Panc1 (cell line): ENCODE measurements around the gene P2RY10. TPM values are rescaled to one million over a fixed set of nuclear protein-coding genes. Genes with fewer than 3 reads are reported as not detected.

Experiments used
- ATAC-seq: fragments of 200-7000 bp; cut with Tn5 transposase; 2 replicates; pipeline ENCODE4 v1.9.1; 2020; ENCODE audit warnings: mild to moderate bottlenecking, moderate library complexity
- BruUV-seq: library from RNA; stranded (reverse); fragments of 400-500 nt; replicated peaks from 2 replicates; lab custom pipeline; 2021; lab: Mats Ljungman, UMichigan
- CTCF ChIA-PET: fragments of 300-600 bp; sonication (Branson Sonifier 250); formaldehyde crosslinking; loops from one replicate; lab custom pipeline; 2022; ENCODE audit warnings: antibody characterized with exemption; lab: Charles Lee
- POLR2A ChIA-PET: fragments of 300-600 bp; sonication (Branson Sonifier 250); formaldehyde crosslinking; loops from one replicate; lab custom pipeline; 2022; ENCODE audit warnings: antibody characterized with exemption; lab: Charles Lee
- DNase-seq: peaks from one replicate; pipeline ENCODE4 v3.0.0-alpha.2; 2010; ENCODE audit warnings: low read depth, low spot score
- H3K27ac ChIP-seq: 2 replicates; pipeline ENCODE4 v1.5.1; 2011; ENCODE audit warnings: mild to moderate bottlenecking, low read length, inconsistent platforms
- H3K27me3 ChIP-seq: fragments of 200-500 bp; sonication (Bioruptor generic); 2 replicates; pipeline ENCODE4 v1.6.0; 2014; ENCODE audit warnings: low read length, inconsistent platforms; ENCODE audit not compliant: control insufficient read depth, insufficient read depth
- H3K36me3 ChIP-seq: fragments of 200-500 bp; sonication (Bioruptor generic); 2 replicates; pipeline ENCODE4 v1.5.1; 2014; ENCODE audit warnings: inconsistent platforms, mild to moderate bottlenecking, low read length, moderate library complexity; ENCODE audit not compliant: control insufficient read depth, insufficient read depth
- H3K4me1 ChIP-seq: 2 replicates; pipeline ENCODE4 v1.5.1; 2011; ENCODE audit warnings: inconsistent platforms, mild to moderate bottlenecking, low read length, moderate library complexity; ENCODE audit not compliant: control insufficient read depth, insufficient read depth
- H3K4me3 ChIP-seq, 2 experiments: 2 replicates each; pipeline ENCODE4 v1.5.1; 2011 to 2012; ENCODE audit warnings: low read depth in 2 of 2, low read length in 2 of 2, mild to moderate bottlenecking in 2 of 2, inconsistent platforms in 1 of 2, moderate library complexity in 1 of 2
- H3K9me3 ChIP-seq: fragments of 200-500 bp; sonication (Bioruptor generic); 2 replicates; pipeline ENCODE4 v1.5.1; 2014; ENCODE audit warnings: low read depth, mild to moderate bottlenecking, inconsistent platforms, low read length, moderate library complexity; ENCODE audit not compliant: control insufficient read depth, insufficient read depth
- CTCF ChIP-seq: fragments of 450-650 bp; IDR thresholded peaks from 2 replicates; pipeline ENCODE4 v1.5.1; 2017; ENCODE audit warnings: mild to moderate bottlenecking
- POLR2AphosphoS5 ChIP-seq: IDR thresholded peaks from 2 replicates; pipeline ENCODE4 v1.6.1; 2012; ENCODE audit warnings: mild to moderate bottlenecking, low read depth, low read length, moderate library complexity
- REST ChIP-seq, 2 experiments: IDR thresholded peaks; 2 replicates each; pipeline ENCODE4 v1.6.1; 2011 to 2012; ENCODE audit warnings: low read depth in 2 of 2, control low read depth in 1 of 2, low read length in 1 of 2, mild to moderate bottlenecking in 1 of 2, moderate library complexity in 1 of 2; ENCODE audit not compliant: insufficient read depth in 1 of 2
- SIN3A ChIP-seq: IDR thresholded peaks from 2 replicates; pipeline ENCODE4 v1.6.1; 2012; ENCODE audit warnings: low read depth, mild to moderate bottlenecking, low read length, moderate library complexity, borderline replicate concordance; ENCODE audit not compliant: insufficient read depth
- TCF7L2 ChIP-seq: IDR thresholded peaks from 2 replicates; pipeline ENCODE4 v1.6.1; 2011; ENCODE audit warnings: mild to moderate bottlenecking, low read depth, low read length, inconsistent platforms
- in situ Hi-C: cut with HindIII; loops from 2 replicates; pipeline ENCODE4 v1.10.0; 2016; ENCODE audit warnings: low sequenced_read_pairs, low pct_unique_long_range_greater_than_20kb
- intact Hi-C: fragments of 100-400 bp; cut with micrococcal nuclease; formaldehyde crosslinking; loops from one replicate; pipeline ENCODE4 v1.10.0; 2022; ENCODE audit not compliant: unreplicated experiment
- total RNA-seq: library from RNA; stranded (reverse); gene quantifications from one replicate; pipeline ENCODE4 v1.2.1, GENCODE V29; 2021; ENCODE audit not compliant: unreplicated experiment

The P2RY10 gene
- total RNA-seq, 1 experiment from 2014 or later, result not detected

- intact Hi-C loops, result no loop called here
- no peak overlapping the region for H3K4me3 ChIP-seq
- no peaks in the 10 kb centered on the region for H3K36me3 ChIP-seq
- DNase-seq, result no peak
- H3K27me3 ChIP-seq, result no peaks in the 10 kb centered on the region
- no peak for TF ChIP-seq REST (IDR thresholded peaks at IDR 0.05; ENCODE audit: insufficient read depth in 1 of 2, low read depth in 2 of 2, low read length in 1 of 2)
- no peak for TF ChIP-seq POLR2AphosphoS5
- TF ChIP-seq CTCF, result no peak
- no peak for TF ChIP-seq TCF7L2
- TF ChIP-seq SIN3A, result no peak
- ATAC-seq, result no peak
- H3K4me1 ChIP-seq, result no peaks in the 10 kb centered on the region
- H3K27ac ChIP-seq, result no peak overlapping the region
- H3K9me3 ChIP-seq, result no peaks in the 10 kb centered on the region
- no TSS peak for BruUV-seq
- POLR2A ChIA-PET, result no interaction called here
- CTCF ChIA-PET, result no interaction called here
- in situ Hi-C loops, result no loop called here
Observed at GRCh38 chrX:78934866-78935265, 10.3 kb upstream of the P2RY10 start.

- H3K27ac ChIP-seq, result no peak overlapping the region
- ChIA-PET CTCF (no interaction called here), POLR2A (no interaction called here)
- ATAC-seq (no peak), DNase-seq (no peak)
- no peaks in the 10 kb centered on the region for H3K4me1 ChIP-seq
- H3K9me3 ChIP-seq, result no peaks in the 10 kb centered on the region
- no peak overlapping the region for H3K4me3 ChIP-seq
- intact Hi-C loops (no loop called here), in situ Hi-C loops (no loop called here)
- no TSS peak for BruUV-seq
- no peaks in the 10 kb centered on the region for H3K27me3 ChIP-seq
- H3K36me3 ChIP-seq, result no peaks in the 10 kb centered on the region
- TF ChIP-seq CTCF, result no peak
- TF ChIP-seq SIN3A, result no peak
- no peak for TF ChIP-seq POLR2AphosphoS5
- no peak for TF ChIP-seq TCF7L2
- no peak for TF ChIP-seq REST (IDR thresholded peaks at IDR 0.05; ENCODE audit: insufficient read depth in 1 of 2, low read depth in 2 of 2, low read length in 1 of 2)
Observed at GRCh38 chrX:78944351-78944750, 840 bp upstream of the P2RY10 start.
